HCT116 (cell line): ENCODE measurements around the gene OR13J1. TPM values are rescaled to one million over a fixed set of nuclear protein-coding genes. Genes with fewer than 3 reads are reported as not detected.

ENCODE experiments used
- ATAC-seq: fragments of 200-7000 bp; cut with Tn5 transposase; 2 replicates; pipeline ENCODE4 v1.9.1; 2020; ENCODE audit warnings: mild to moderate bottlenecking, moderate library complexity
- BruUV-seq: library from RNA; stranded (reverse); fragments of 400-500 nt; replicated peaks from 2 replicates; lab custom pipeline; 2021; lab: Mats Ljungman, UMichigan
- CTCF ChIA-PET: fragments of 300-600 bp; sonication (Branson Sonifier 250); formaldehyde crosslinking; loops from one replicate; lab custom pipeline; 2021; ENCODE audit warnings: antibody characterized with exemption; lab: Charles Lee
- POLR2A ChIA-PET: fragments of 300-600, 350-600 bp; sonication (Branson Sonifier 250); formaldehyde crosslinking; loops from one replicate; lab custom pipeline; 2021; ENCODE audit warnings: antibody characterized with exemption; lab: Charles Lee
- RAD21 ChIA-PET, 2 experiments: fragments of 300-600 bp; sonication (Branson Sonifier 250); formaldehyde crosslinking; loops; one replicate each; lab custom pipeline; 2023; ENCODE audit warnings: low total read pairs in 2 of 2; ENCODE audit not compliant: uncharacterized antibody in 2 of 2, unreplicated experiment in 2 of 2, low non-redundant PET in 1 of 2; lab: Charles Lee
- DNase-seq: peaks from one replicate; pipeline ENCODE4 v3.0.0-alpha.2; 2010; ENCODE audit warnings: low read depth, low spot score
- H2AFZ ChIP-seq: fragments of 200-600 bp; shearing (Covaris generic), sonication (generic); 2 replicates; pipeline ENCODE4 v1.6.1; 2017; ENCODE audit warnings: low read depth, mixed run types, mixed read lengths, antibody characterized with exemption, low read length; ENCODE audit not compliant: poor library complexity, severe bottlenecking
- H3K27ac ChIP-seq: 2 replicates; pipeline ENCODE4 v1.5.1; 2012; ENCODE audit warnings: low read depth, low read length
- H3K27me3 ChIP-seq: fragments of 200-600 bp; sonication (generic); 2 replicates; pipeline ENCODE4 v1.6.1; 2016; ENCODE audit warnings: mixed run types, low read length, mixed read lengths; ENCODE audit not compliant: insufficient read depth
- H3K36me3 ChIP-seq, 2 experiments: fragments of 200-500 bp in 1 of 2; fragments of 200-600 bp in 1 of 2; sonication (Bioruptor generic) in 1 of 2; sonication (generic) in 1 of 2; 2 replicates each; pipeline versions ENCODE4 v1.5.1 to v1.6.1; 2014 to 2016; ENCODE audit warnings: low read length in 2 of 2, inconsistent platforms in 1 of 2, mixed read lengths in 1 of 2, mixed run types in 1 of 2; ENCODE audit not compliant: insufficient read depth in 2 of 2, control insufficient read depth in 1 of 2
- H3K4me1 ChIP-seq, 2 experiments: fragments of 200-600 bp in 1 of 2; sonication (generic) in 1 of 2; 2 replicates each; pipeline versions ENCODE4 v1.5.1 to v1.6.1; 2012 to 2017; ENCODE audit warnings: low read length in 2 of 2, inconsistent platforms in 1 of 2, mild to moderate bottlenecking in 1 of 2, mixed read lengths in 1 of 2, mixed run types in 1 of 2, moderate library complexity in 1 of 2; ENCODE audit not compliant: insufficient read depth in 2 of 2, control insufficient read depth in 1 of 2
- H3K4me2 ChIP-seq: fragments of 200-600 bp; sonication (generic); 2 replicates; pipeline ENCODE4 v1.6.1; 2017; ENCODE audit warnings: mixed run types, low read length, mixed read lengths
- H3K4me3 ChIP-seq, 2 experiments: fragments of 200-600 bp in 1 of 2; sonication (generic) in 1 of 2; replicated peaks in 1 of 2; 2 replicates each; pipeline ENCODE4 v1.5.1; 2011 to 2016; ENCODE audit warnings: low read length in 2 of 2, control low read depth in 1 of 2, low read depth in 1 of 2, mild to moderate bottlenecking in 1 of 2, mixed read lengths in 1 of 2, mixed run types in 1 of 2
- H3K79me2 ChIP-seq: fragments of 200-600 bp; sonication (generic); 2 replicates; pipeline ENCODE4 v1.6.1; 2017; ENCODE audit warnings: mild to moderate bottlenecking, mixed run types, low read length, moderate library complexity, mixed read lengths; ENCODE audit not compliant: insufficient read depth
- H3K9ac ChIP-seq: fragments of 200-600 bp; sonication (generic); 2 replicates; pipeline ENCODE4 v1.6.1; 2016; ENCODE audit warnings: low read length, mixed read lengths
- H3K9me2 ChIP-seq: fragments of 200-600 bp; sonication (generic), shearing (Covaris generic); 2 replicates; pipeline ENCODE4 v1.6.1; 2017; ENCODE audit warnings: mixed run types, mild to moderate bottlenecking, moderate library complexity; ENCODE audit not compliant: insufficient read depth
- H3K9me3 ChIP-seq, 2 experiments: fragments of 200-500 bp in 1 of 2; fragments of 200-600 bp in 1 of 2; sonication (Bioruptor generic) in 1 of 2; sonication (generic) in 1 of 2; 2 replicates each; pipeline ENCODE4 v1.6.1; 2014 to 2017; ENCODE audit warnings: low read length in 2 of 2, mixed read lengths in 2 of 2, inconsistent platforms in 1 of 2, low read depth in 1 of 2, mild to moderate bottlenecking in 1 of 2, mixed run types in 1 of 2, moderate library complexity in 1 of 2; ENCODE audit not compliant: control insufficient read depth in 1 of 2, insufficient read depth in 1 of 2
- H4K20me1 ChIP-seq: fragments of 200-600 bp; sonication (generic), shearing (Covaris generic); 2 replicates; pipeline ENCODE4 v1.6.1; 2017; ENCODE audit warnings: mixed run types, mild to moderate bottlenecking, moderate library complexity; ENCODE audit not compliant: insufficient read depth
- ATF3 ChIP-seq: IDR thresholded peaks from 2 replicates; pipeline ENCODE4 v1.6.1; 2012
- CEBPB ChIP-seq: IDR thresholded peaks from 2 replicates; pipeline ENCODE4 v1.6.1; 2012; ENCODE audit warnings: low read depth
- CTCF ChIP-seq, 3 experiments: fragments of 200-600 bp in 1 of 3; sonication (generic) in 1 of 3; IDR thresholded peaks in 2 of 3; conservative IDR thresholded peaks in 1 of 3; 2 replicates each; pipeline ENCODE4 v1.5.1; 2012 to 2017; ENCODE audit warnings: low read depth in 2 of 3, low read length in 2 of 3, antibody characterized with exemption in 1 of 3, borderline replicate concordance in 1 of 3, control low read depth in 1 of 3, mild to moderate bottlenecking in 1 of 3, mixed read lengths in 1 of 3, mixed run types in 1 of 3, moderate library complexity in 1 of 3; ENCODE audit not compliant: insufficient read depth in 1 of 3
- ELF1 ChIP-seq: IDR thresholded peaks from 2 replicates; pipeline ENCODE4 v1.6.1; 2012; ENCODE audit warnings: low read depth, borderline replicate concordance
- EZH2 ChIP-seq: fragments of 200-600 bp; sonication (generic); IDR thresholded peaks from 2 replicates; pipeline ENCODE4 v1.6.1; 2017; ENCODE audit warnings: antibody characterized with exemption, mixed run types
- FOSL1 ChIP-seq: IDR thresholded peaks from 2 replicates; pipeline ENCODE4 v1.6.1; 2012; ENCODE audit warnings: low read depth
- RAD21 ChIP-seq: IDR thresholded peaks from 2 replicates; pipeline ENCODE4 v1.6.1; 2012; ENCODE audit warnings: low read depth, mild to moderate bottlenecking
- REST ChIP-seq: IDR thresholded peaks from 2 replicates; pipeline ENCODE4 v1.6.1; 2012; ENCODE audit warnings: low read depth
- SIN3A ChIP-seq: IDR thresholded peaks from 2 replicates; pipeline ENCODE4 v1.6.1; 2012; ENCODE audit warnings: low read depth
- SP1 ChIP-seq: IDR thresholded peaks from 2 replicates; pipeline ENCODE4 v1.6.1; 2012; ENCODE audit warnings: low read depth
- TCF7L2 ChIP-seq: IDR thresholded peaks from 2 replicates; pipeline ENCODE4 v1.7.0; 2011; ENCODE audit warnings: borderline replicate concordance, inconsistent platforms; ENCODE audit not compliant: insufficient read depth, insufficient read length; ENCODE audit errors: extremely low read depth
- YY1 ChIP-seq: IDR thresholded peaks from 2 replicates; pipeline ENCODE4 v1.6.1; 2011; ENCODE audit warnings: low read length, low read depth, moderate library complexity, mild to moderate bottlenecking; ENCODE audit not compliant: insufficient replicate concordance; ENCODE audit errors: extremely low read depth
- ZFX ChIP-seq: fragments of 450-650 bp; IDR thresholded peaks from 2 replicates; pipeline ENCODE4 v1.6.1; 2017
- intact Hi-C: fragments of 100-400 bp; cut with micrococcal nuclease; formaldehyde crosslinking; loops from 2 replicates; pipeline ENCODE4 v1.10.0; 2022
- total RNA-seq: library from RNA; stranded (reverse); gene quantifications from one replicate; pipeline ENCODE4 v1.2.1, GENCODE V29; 2021; ENCODE audit not compliant: unreplicated experiment

Gene OR13J1
- total RNA-seq, 1 experiment from 2014 or later: not detected

- H3K9ac ChIP-seq: no peak overlapping the region
- H3K4me3 ChIP-seq: no peak overlapping the region
- no peak for TF ChIP-seq CEBPB
- TF ChIP-seq SP1: no peak
- TF ChIP-seq FOSL1: no peak
- TF ChIP-seq CTCF (IDR thresholded peaks at IDR 0.05 in 2 of 3, conservative IDR thresholded peaks at IDR 0.05 in 1 of 3; ENCODE audit: borderline replicate concordance in 1 of 3, insufficient read depth in 1 of 3, low read depth in 2 of 3, low read length in 2 of 3): no peak
- no peak for TF ChIP-seq YY1
- TF ChIP-seq TCF7L2: no peak
- no peak for TF ChIP-seq SIN3A
- no peak for TF ChIP-seq EZH2
- TF ChIP-seq RAD21: no peak
- TF ChIP-seq ZFX: no peak
- no peak for TF ChIP-seq ATF3
- no peak for TF ChIP-seq ELF1
- no peak for TF ChIP-seq REST
- no peak for ATAC-seq
- intact Hi-C loops: no loop called here
- H3K4me2 ChIP-seq: no peak overlapping the region
- no TSS peak for BruUV-seq
- H3K9me3 ChIP-seq: no peaks in the 10 kb centered on the region
- DNase-seq: no peak
- no peaks in the 10 kb centered on the region for H3K4me1 ChIP-seq
- no peaks in the 10 kb centered on the region for H4K20me1 ChIP-seq
- ChIA-PET RAD21 (no interaction called here), CTCF (interaction anchor here (1.1 kb wide), 1 partner anchor 21 kb away, joined by 3 read pairs; no protein-coding TSS in a partner anchor), POLR2A (no interaction called here)
- no peak overlapping the region for H3K27ac ChIP-seq
- peaks cover 3% of the 10 kb centered on the region; the same call in 1 of the 2 replicates for H3K27me3 ChIP-seq
- H3K9me2 ChIP-seq: no peaks in the 10 kb centered on the region
- H3K79me2 ChIP-seq: no peaks in the 10 kb centered on the region
- no peaks in the 10 kb centered on the region for H3K36me3 ChIP-seq
- H2AFZ ChIP-seq: no peak overlapping the region
Observed at GRCh38 chr9:35861161-35861897, 8.9 kb downstream of the OR13J1 start.
